IMR-90 (cell line): ENCODE results near the gene TNS3. TPM values are rescaled to one million over a fixed set of nuclear protein-coding genes. Genes with fewer than 3 reads are reported as not detected.

Experiments used
- ATAC-seq: fragments of 200-7000 bp; cut with Tn5 transposase; 2 replicates; pipeline ENCODE4 v1.9.1; 2020; ENCODE audit warnings: low read depth, mild to moderate bottlenecking, moderate library complexity
- BruUV-seq: library from RNA; stranded (reverse); fragments of 400-500 nt; replicated peaks from 2 replicates; lab custom pipeline; 2021; lab: Mats Ljungman, UMichigan
- CTCF ChIA-PET: fragments of 300-600 bp; formaldehyde crosslinking; extraction: SDS; loops from one replicate; lab custom pipeline; 2021; ENCODE audit warnings: antibody characterized with exemption; lab: Yijun Ruan, JAX
- POLR2A ChIA-PET: fragments of 300-600 bp; sonication (Branson Sonifier 250); formaldehyde crosslinking; loops from one replicate; lab custom pipeline; 2022; ENCODE audit warnings: antibody characterized with exemption; ENCODE audit not compliant: unreplicated experiment; lab: Charles Lee
- DNase-seq: peaks from one replicate; pipeline ENCODE4 v3.0.0; 2013
- H2AFZ ChIP-seq: replicated peaks from 2 replicates; pipeline ENCODE3; 2013; ENCODE audit warnings: low read length, mild to moderate bottlenecking; ENCODE audit not compliant: poor library complexity
- H2AK5ac ChIP-seq: 2 replicates; pipeline ENCODE4 v1.6.1; 2013; ENCODE audit warnings: low read depth, low read length, inconsistent platforms
- H2AK9ac ChIP-seq: replicated peaks from 2 replicates; pipeline ENCODE3; 2013; ENCODE audit warnings: mild to moderate bottlenecking, low read depth, low read length, moderate library complexity; ENCODE audit not compliant: poor library complexity
- H2BK120ac ChIP-seq: 2 replicates; pipeline ENCODE4 v1.6.1; 2013; ENCODE audit warnings: low read depth, low read length, inconsistent platforms
- H2BK15ac ChIP-seq: 3 replicates; pipeline ENCODE4 v1.6.1; 2013; ENCODE audit warnings: low read depth, low read length, inconsistent platforms
- H2BK20ac ChIP-seq: 2 replicates; pipeline ENCODE4 v1.6.1; 2013; ENCODE audit warnings: low read depth, mild to moderate bottlenecking, inconsistent platforms, low read length, moderate library complexity
- H2BK5ac ChIP-seq: 2 replicates; pipeline ENCODE4 v1.6.1; 2013; ENCODE audit warnings: mild to moderate bottlenecking, low read depth, low read length, inconsistent platforms; ENCODE audit not compliant: poor library complexity, severe bottlenecking
- H3K14ac ChIP-seq: replicated peaks from 2 replicates; pipeline ENCODE4 v1.6.1; 2013; ENCODE audit warnings: low read depth, low read length, inconsistent platforms
- H3K18ac ChIP-seq: 2 replicates; pipeline ENCODE4 v1.6.1; 2013; ENCODE audit warnings: low read depth, low read length, control low read depth
- H3K23ac ChIP-seq: 2 replicates; pipeline ENCODE4 v1.6.1; 2013; ENCODE audit warnings: low read depth, low read length, inconsistent platforms
- H3K27ac ChIP-seq: 2 replicates; pipeline ENCODE4 v1.5.1; 2013; ENCODE audit warnings: mild to moderate bottlenecking, control low read depth, low read length; ENCODE audit not compliant: insufficient read depth
- H3K27me3 ChIP-seq: 2 replicates; pipeline ENCODE4 v1.6.1; 2013; ENCODE audit warnings: low read length; ENCODE audit not compliant: control insufficient read depth, insufficient read depth
- H3K36me3 ChIP-seq: 2 replicates; pipeline ENCODE4 v1.6.1; 2013; ENCODE audit warnings: low read length, mixed read lengths; ENCODE audit not compliant: control insufficient read depth, insufficient read depth
- H3K4ac ChIP-seq: 2 replicates; pipeline ENCODE4 v1.6.1; 2013; ENCODE audit warnings: low read depth, low read length, inconsistent platforms
- H3K4me1 ChIP-seq: 2 replicates; pipeline ENCODE4 v1.6.1; 2013; ENCODE audit warnings: low read length, mixed read lengths; ENCODE audit not compliant: control insufficient read depth, insufficient read depth
- H3K4me2 ChIP-seq: 2 replicates; pipeline ENCODE4 v1.6.1; 2013; ENCODE audit warnings: low read depth, mild to moderate bottlenecking, control low read depth, low read length, moderate library complexity
- H3K4me3 ChIP-seq: 2 replicates; pipeline ENCODE4 v1.5.1; 2013; ENCODE audit warnings: low read depth, mild to moderate bottlenecking, control low read depth, low read length, moderate library complexity; ENCODE audit not compliant: insufficient read depth
- H3K56ac ChIP-seq: 2 replicates; pipeline ENCODE4 v1.6.1; 2013; ENCODE audit warnings: low read length, inconsistent platforms; ENCODE audit not compliant: insufficient read depth; ENCODE audit errors: extremely low read depth
- H3K79me1 ChIP-seq, 2 experiments: 2 replicates each; pipeline ENCODE4 v1.6.1; 2013; ENCODE audit warnings: low read length in 2 of 2, inconsistent platforms in 1 of 2, low read depth in 1 of 2
- H3K9ac ChIP-seq: 2 replicates; pipeline ENCODE4 v1.6.1; 2013; ENCODE audit warnings: low read depth, low read length, control low read depth
- H3K9me1 ChIP-seq: 2 replicates; pipeline ENCODE4 v1.6.1; 2013; ENCODE audit warnings: low read length, inconsistent platforms; ENCODE audit not compliant: insufficient read depth
- H3K9me3 ChIP-seq: 2 replicates; pipeline ENCODE4 v1.6.1; 2013; ENCODE audit warnings: low read length; ENCODE audit not compliant: control insufficient read depth, insufficient read depth
- H4K20me1 ChIP-seq: 2 replicates; pipeline ENCODE4 v1.6.1; 2013; ENCODE audit warnings: low read length, inconsistent platforms; ENCODE audit not compliant: insufficient read depth
- H4K5ac ChIP-seq: 2 replicates; pipeline ENCODE4 v1.6.1; 2013; ENCODE audit warnings: mild to moderate bottlenecking, low read depth, low read length, control low read depth
- H4K8ac ChIP-seq, 2 experiments: 2 replicates each; pipeline ENCODE4 v1.6.1; 2013; ENCODE audit warnings: low read depth in 2 of 2, low read length in 2 of 2, control low read depth in 1 of 2, inconsistent platforms in 1 of 2
- H4K91ac ChIP-seq: 2 replicates; pipeline ENCODE4 v1.6.1; 2013; ENCODE audit warnings: low read depth, low read length, inconsistent platforms; ENCODE audit not compliant: insufficient read depth
- BHLHE40 ChIP-seq: fragments of 150-350 bp; IDR thresholded peaks from 2 replicates; pipeline ENCODE4 v1.6.1; 2016; ENCODE audit warnings: mild to moderate bottlenecking, low read depth, low read length
- CHD1 ChIP-seq: IDR thresholded peaks from 2 replicates; pipeline ENCODE4 v1.6.1; 2012; ENCODE audit warnings: low read depth, low read length, improper control_type of control experiment
- ELK1 ChIP-seq: fragments of 150-350 bp; IDR thresholded peaks from 2 replicates; pipeline ENCODE4 v1.6.1; 2016; ENCODE audit warnings: low read depth, mild to moderate bottlenecking, low read length, moderate library complexity, borderline replicate concordance
- FOS ChIP-seq: fragments of 150-350 bp; IDR thresholded peaks from 2 replicates; pipeline ENCODE4 v1.6.1; 2016; ENCODE audit warnings: low read depth, low read length
- MAFK ChIP-seq: IDR thresholded peaks from 2 replicates; pipeline ENCODE4 v1.6.1; 2012; ENCODE audit warnings: low read depth, low read length, improper control_type of control experiment
- MAZ ChIP-seq: IDR thresholded peaks from 2 replicates; pipeline ENCODE4 v1.6.1; 2012; ENCODE audit warnings: low read depth, mild to moderate bottlenecking, low read length, improper control_type of control experiment, moderate library complexity, borderline replicate concordance
- MXI1 ChIP-seq: IDR thresholded peaks from 2 replicates; pipeline ENCODE4 v1.6.1; 2012; ENCODE audit warnings: low read depth, mild to moderate bottlenecking, low read length, moderate library complexity, borderline replicate concordance
- NFE2L2 ChIP-seq: fragments of 150-350 bp; IDR thresholded peaks from 2 replicates; pipeline ENCODE4 v1.6.1; 2016; ENCODE audit warnings: low read depth, mild to moderate bottlenecking, low read length
- POLR2A ChIP-seq: IDR thresholded peaks from 2 replicates; pipeline ENCODE4 v1.6.1; 2012; ENCODE audit warnings: mild to moderate bottlenecking, low read depth, low read length
- RAD21 ChIP-seq: IDR thresholded peaks from 2 replicates; pipeline ENCODE4 v1.6.1; 2012; ENCODE audit warnings: low read length, improper control_type of control experiment
- RCOR1 ChIP-seq: IDR thresholded peaks from 2 replicates; pipeline ENCODE4 v1.6.1; 2012; ENCODE audit warnings: mild to moderate bottlenecking, low read length, improper control_type of control experiment; ENCODE audit not compliant: insufficient replicate concordance
- RFX5 ChIP-seq: IDR thresholded peaks from 2 replicates; pipeline ENCODE4 v1.8.0; 2012; ENCODE audit warnings: low read depth, mild to moderate bottlenecking, low read length, moderate library complexity
- USF2 ChIP-seq: fragments of 150-350 bp; IDR thresholded peaks from 2 replicates; pipeline ENCODE4 v1.6.1; 2017; ENCODE audit warnings: mild to moderate bottlenecking, antibody characterized with exemption, low read length, low read depth
- WGBS, 2 experiments: methylation state at CpG; one replicate each; pipeline versions ENCODE4 v1.1.5 to v1.1.7; 2013; ENCODE audit warnings: missing lambda C conversion rate in 2 of 2; ENCODE audit not compliant: insufficient read length in 1 of 2; ENCODE audit errors: extremely low coverage in 2 of 2; 5-methylcytosine and 5-hydroxymethylcytosine counted together
- dilution Hi-C: fragments of 300-500 bp; cut with HindIII; formaldehyde crosslinking; loops from one replicate; pipeline ENCODE4 v1.14.3; 2018; ENCODE audit warnings: low sequenced_read_pairs; ENCODE audit not compliant: unreplicated experiment
- in situ Hi-C: fragments of 300-500 bp; cut with MboI; formaldehyde crosslinking; loops from 3 replicates; pipeline ENCODE4 v1.14.3; 2019; ENCODE audit warnings: low sequenced_read_pairs, inconsistent platforms, mixed read lengths
- intact Hi-C: fragments of 100-400 bp; cut with micrococcal nuclease; formaldehyde crosslinking; loops from 2 replicates; pipeline ENCODE4 v1.10.0; 2022
- polyA plus RNA-seq, 3 experiments: library from polyadenylated mRNA; depleted of rRNA; stranded (reverse); fragments of >200 nt; gene quantifications; 2 replicates each; pipeline ENCODE4 v1.2.3, GENCODE V29; 2012; ENCODE audit warnings: low replicate concordance in 1 of 3
- total RNA-seq: library from RNA; depleted of rRNA; stranded (reverse); fragments of >200 nt; gene quantifications from 2 replicates; pipeline ENCODE4 v1.2.3, GENCODE V29; 2012

The TNS3 gene
- total and polyA plus RNA-seq, 2 of the 4 experiments (the other 2 are of a cell fraction) = 64.3 to 79.2 TPM

GRCh38 chr7:47550788-47551470 lies 31.0 kb downstream of the TNS3 start:
- Histone ChIP-seq H3K18ac (no peak overlapping the region), H2AFZ (no peak overlapping the region), H2BK15ac (no peak overlapping the region), H3K9me3 (no peaks in the 10 kb centered on the region), H2BK120ac (no peak overlapping the region), H4K20me1 (peaks cover 76% of the 10 kb centered on the region), H3K4me1 (peaks cover 8% of the 10 kb centered on the region), H3K56ac (no peak overlapping the region), H3K14ac (0 out of 2 replicates have a peak overlapping the region, but pooled peaks have one; percentile 16), H3K27ac (no peak overlapping the region), H2AK9ac (no peak overlapping the region), H3K27me3 (no peaks in the 10 kb centered on the region), H3K23ac (0 out of 2 replicates have a peak overlapping the region, but pooled peaks have one; percentile 53), H2BK5ac (no peak overlapping the region), H3K4ac (no peak overlapping the region), H4K8ac (no peak overlapping the region), H4K5ac (no peak overlapping the region), H3K4me3 (no peak overlapping the region), H3K4me2 (no peak overlapping the region), H3K36me3 (peaks cover 16% of the 10 kb centered on the region), H4K91ac (no peak overlapping the region), H3K79me1 (peaks cover 55 to 87% of the 10 kb centered on the region in 2 experiments), H3K9me1 (peaks cover 42% of the 10 kb centered on the region), H3K9ac (no peak overlapping the region), H2BK20ac (no peak overlapping the region), H2AK5ac (peak overlapping the region; percentile 27; the same call in 1 of the 2 replicates)
- in situ Hi-C loops = no loop called here
- intact Hi-C loops = no loop called here
- dilution Hi-C loops = no loop called here
- TF ChIP-seq ELK1 = no peak
- TF ChIP-seq FOS = no peak
- TF ChIP-seq RFX5 = no peak
- TF ChIP-seq BHLHE40 = no peak
- TF ChIP-seq USF2 = no peak
- TF ChIP-seq NFE2L2 = no peak
- TF ChIP-seq MAFK = no peak
- no peak for TF ChIP-seq MAZ
- TF ChIP-seq RCOR1 = no peak
- TF ChIP-seq MXI1 = no peak
- TF ChIP-seq RAD21 = no peak
- no peak for TF ChIP-seq POLR2A
- TF ChIP-seq CHD1 = no peak
- 97% methylated on average over 8 of the region's 11 CpGs; no CpG with 5 or more reads in 1 of the 2 experiments for WGBS, 2 experiments
- no peak for DNase-seq
- ChIA-PET POLR2A (no interaction called here), CTCF (no interaction called here)
- ATAC-seq = no peak
- no TSS peak for BruUV-seq
